ENCODE measurements around the gene CPT1C.
A peak's percentile ranks its signal among the peaks of the same experiment; 100 is the strongest.

The CPT1C gene

GRCh38 chr19:49684983-49685553 lies 5.8 kb upstream of the CPT1C start:
- TF ChIP-seq SUZ12 (IDR thresholded peaks at IDR 0.05; ENCODE audit: extremely low read depth, insufficient read depth, insufficient read length) (no peak), YY1 (IDR thresholded peaks at IDR 0.05; ENCODE audit: insufficient read depth, insufficient read length) (no peak), ZNF274 (IDR thresholded peaks at IDR 0.05; ENCODE audit: low read depth, low read length) (no peak)
- Histone ChIP-seq H3K9me3 (ENCODE audit: insufficient read depth, low read length) (no peaks in the 10 kb centered on the region), H3K27me3 (ENCODE audit: insufficient read depth, insufficient read length) (no peaks in the 10 kb centered on the region), H3K36me3 (ENCODE audit: insufficient read depth, insufficient read length, low read length) (peaks cover 89% of the 10 kb centered on the region), H3K4me1 (ENCODE audit: insufficient read depth, insufficient read length) (peaks cover 24% of the 10 kb centered on the region), H3K9ac (ENCODE audit: insufficient read length, low read depth) (peak overlapping the region; percentile 21), H3K4me3 (ENCODE audit: insufficient read length, low read depth) (no peak overlapping the region)
- DNase-seq (ENCODE audit: low read depth, low spot score), result no peak

DNA sequence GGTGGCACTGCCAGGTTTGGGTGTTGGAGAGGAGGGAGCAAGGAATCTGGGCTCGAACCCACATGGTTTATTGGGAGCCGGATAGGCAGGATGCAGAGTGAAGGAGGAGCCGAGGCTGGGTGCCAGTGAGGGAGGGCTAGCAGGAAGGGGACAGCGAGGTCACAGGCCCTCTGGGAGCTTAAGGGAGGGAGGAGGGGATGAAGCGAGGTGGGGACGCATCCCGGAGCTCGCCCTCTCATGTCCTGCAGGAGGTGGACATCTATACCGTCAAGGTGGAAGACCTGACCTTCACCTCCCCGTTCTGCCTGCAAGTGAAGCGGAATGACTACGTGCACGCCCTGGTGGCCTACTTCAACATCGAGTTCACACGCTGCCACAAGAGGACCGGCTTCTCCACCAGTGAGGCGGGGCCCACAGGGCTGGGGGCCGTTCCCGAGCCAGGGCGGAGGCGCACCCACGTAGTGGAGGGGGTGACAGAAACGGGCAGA lies 5.0 kb upstream of the CPT1C start:
- peaks cover 83% of the 10 kb centered on the region for H3K36me3 ChIP-seq (ENCODE audit: insufficient read depth, insufficient read length, low read length)
- no peaks in the 10 kb centered on the region for H3K27me3 ChIP-seq (ENCODE audit: insufficient read depth, insufficient read length)
- TF ChIP-seq YY1 (IDR thresholded peaks at IDR 0.05; ENCODE audit: insufficient read depth, insufficient read length), result no peak
- TF ChIP-seq SUZ12 (IDR thresholded peaks at IDR 0.05; ENCODE audit: extremely low read depth, insufficient read depth, insufficient read length), result no peak
- no peak for TF ChIP-seq ZNF274 (IDR thresholded peaks at IDR 0.05; ENCODE audit: low read depth, low read length)
- no peak for DNase-seq (ENCODE audit: low read depth, low spot score)
- H3K4me3 ChIP-seq (ENCODE audit: insufficient read length, low read depth), result no peak overlapping the region
- no peak overlapping the region for H3K9ac ChIP-seq (ENCODE audit: insufficient read length, low read depth)
- no peaks in the 10 kb centered on the region for H3K9me3 ChIP-seq (ENCODE audit: insufficient read depth, low read length)
- H3K4me1 ChIP-seq (ENCODE audit: insufficient read depth, insufficient read length), result peaks cover 27% of the 10 kb centered on the region

DNA sequence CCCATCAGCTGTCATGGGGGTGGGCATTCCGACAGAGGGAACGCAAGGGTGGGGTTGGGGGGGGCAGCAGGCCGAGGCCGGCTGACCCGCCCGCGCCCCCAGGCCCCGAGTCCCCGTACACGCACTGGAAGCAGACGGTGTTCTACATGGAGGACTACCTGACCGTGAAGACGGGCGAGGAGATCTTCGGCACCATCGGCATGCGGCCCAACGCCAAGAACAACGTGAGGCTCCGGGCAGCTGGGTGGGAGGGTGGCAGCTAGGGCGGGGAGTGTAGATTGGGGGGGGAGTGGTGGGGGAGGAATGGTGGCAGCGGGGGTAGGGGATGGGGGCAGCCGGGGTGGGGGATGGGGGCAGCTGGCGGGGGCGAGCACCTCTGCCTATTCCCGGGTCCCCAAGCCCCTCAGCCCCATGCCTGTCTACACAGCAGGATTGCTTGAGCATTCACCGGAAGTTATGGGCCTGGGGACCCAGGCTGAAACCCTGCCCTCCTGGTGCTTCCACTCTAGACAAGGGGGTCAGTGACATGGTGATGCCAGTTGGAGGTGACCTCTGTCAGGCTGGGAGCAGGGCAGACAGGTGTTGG lies 4.3 kb upstream of the CPT1C start:
- H3K4me3 ChIP-seq (ENCODE audit: insufficient read length, low read depth), result no peak overlapping the region
- H3K9me3 ChIP-seq (ENCODE audit: insufficient read depth, low read length), result no peaks in the 10 kb centered on the region
- no peak for DNase-seq (ENCODE audit: low read depth, low spot score)
- no peaks in the 10 kb centered on the region for H3K27me3 ChIP-seq (ENCODE audit: insufficient read depth, insufficient read length)
- peaks cover 27% of the 10 kb centered on the region for H3K4me1 ChIP-seq (ENCODE audit: insufficient read depth, insufficient read length)
- TF ChIP-seq SUZ12 (IDR thresholded peaks at IDR 0.05; ENCODE audit: extremely low read depth, insufficient read depth, insufficient read length), result no peak
- no peak overlapping the region for H3K9ac ChIP-seq (ENCODE audit: insufficient read length, low read depth)
- peaks cover 78% of the 10 kb centered on the region for H3K36me3 ChIP-seq (ENCODE audit: insufficient read depth, insufficient read length, low read length)

DNA sequence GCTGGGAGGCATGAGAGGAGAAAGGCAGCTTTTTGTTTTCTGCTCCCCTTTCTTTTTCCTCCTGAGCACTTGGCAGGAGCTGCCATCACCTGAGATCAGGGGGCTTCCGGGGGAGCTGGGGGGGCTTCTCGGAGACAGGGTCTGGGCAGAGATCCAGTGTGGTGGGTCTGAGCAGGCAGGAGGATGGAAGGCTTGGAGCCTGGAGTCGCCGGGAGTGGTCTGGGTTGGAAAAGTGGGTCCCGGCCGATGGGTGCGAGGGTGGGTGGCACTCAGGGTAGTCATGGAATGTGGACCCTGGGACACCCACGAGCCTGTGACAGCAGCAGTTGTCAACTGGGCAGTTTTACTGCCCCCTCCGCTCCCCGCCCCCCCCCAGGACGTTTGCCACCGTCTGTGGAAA lies 3.8 kb upstream of the CPT1C start:
- TF ChIP-seq ZNF274 (IDR thresholded peaks at IDR 0.05; ENCODE audit: low read depth, low read length) (no peak), YY1 (IDR thresholded peaks at IDR 0.05; ENCODE audit: insufficient read depth, insufficient read length) (no peak), SUZ12 (IDR thresholded peaks at IDR 0.05; ENCODE audit: extremely low read depth, insufficient read depth, insufficient read length) (no peak)
- Histone ChIP-seq H3K4me3 (ENCODE audit: insufficient read length, low read depth) (no peak overlapping the region), H3K36me3 (ENCODE audit: insufficient read depth, insufficient read length, low read length) (peaks cover 72% of the 10 kb centered on the region), H3K9ac (ENCODE audit: insufficient read length, low read depth) (no peak overlapping the region), H3K4me1 (ENCODE audit: insufficient read depth, insufficient read length) (peaks cover 27% of the 10 kb centered on the region), H3K27me3 (ENCODE audit: insufficient read depth, insufficient read length) (no peaks in the 10 kb centered on the region), H3K9me3 (ENCODE audit: insufficient read depth, low read length) (no peaks in the 10 kb centered on the region)
- no peak for DNase-seq (ENCODE audit: low read depth, low spot score)

DNA sequence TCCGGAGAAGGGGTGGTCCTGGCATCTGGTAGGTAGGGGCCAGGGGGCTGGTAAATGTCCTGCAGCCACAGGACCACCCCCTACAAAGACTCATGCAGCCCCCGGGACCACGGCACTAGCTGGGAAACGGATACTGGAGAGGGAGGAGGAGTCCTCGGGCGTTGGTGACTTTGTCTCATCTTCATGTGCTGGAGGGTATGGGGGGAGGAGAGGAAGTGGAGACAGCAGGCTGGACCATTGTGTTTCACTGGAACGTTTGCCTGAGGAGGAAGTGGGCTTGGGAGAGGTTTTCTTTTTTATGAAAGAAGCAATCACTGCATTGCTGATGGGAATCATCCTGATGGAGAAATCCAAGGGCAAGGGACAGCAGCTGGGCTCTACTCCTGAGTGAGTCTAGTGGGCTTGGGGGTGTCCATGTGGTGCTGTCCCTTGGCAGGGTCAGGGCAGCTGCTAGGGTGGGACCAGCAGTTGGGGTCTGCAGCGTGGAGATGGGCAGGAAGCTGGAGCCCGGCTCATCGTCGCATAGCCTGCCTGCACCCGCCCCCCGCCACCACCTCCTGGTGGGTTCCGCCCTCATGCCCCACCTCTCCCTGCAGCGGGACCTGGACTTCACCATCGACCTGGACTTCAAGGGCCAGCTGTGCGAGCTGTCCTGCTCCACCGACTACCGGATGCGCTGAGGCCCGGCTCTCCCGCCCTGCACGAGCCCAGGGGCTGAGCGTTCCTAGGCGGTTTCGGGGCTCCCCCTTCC lies 3.2 kb upstream of the CPT1C start:
- TF ChIP-seq SUZ12 (IDR thresholded peaks at IDR 0.05; ENCODE audit: extremely low read depth, insufficient read depth, insufficient read length) (no peak), ZNF274 (IDR thresholded peaks at IDR 0.05; ENCODE audit: low read depth, low read length) (no peak), YY1 (IDR thresholded peaks at IDR 0.05; ENCODE audit: insufficient read depth, insufficient read length) (no peak)
- peaks cover 27% of the 10 kb centered on the region for H3K4me1 ChIP-seq (ENCODE audit: insufficient read depth, insufficient read length)
- H3K4me3 ChIP-seq (ENCODE audit: insufficient read length, low read depth), result no peak overlapping the region
- peaks cover 66% of the 10 kb centered on the region for H3K36me3 ChIP-seq (ENCODE audit: insufficient read depth, insufficient read length, low read length)
- H3K27me3 ChIP-seq (ENCODE audit: insufficient read depth, insufficient read length), result no peaks in the 10 kb centered on the region
- H3K9ac ChIP-seq (ENCODE audit: insufficient read length, low read depth), result no peak overlapping the region
- no peak for DNase-seq (ENCODE audit: low read depth, low spot score)
- H3K9me3 ChIP-seq (ENCODE audit: insufficient read depth, low read length), result no peaks in the 10 kb centered on the region

DNA sequence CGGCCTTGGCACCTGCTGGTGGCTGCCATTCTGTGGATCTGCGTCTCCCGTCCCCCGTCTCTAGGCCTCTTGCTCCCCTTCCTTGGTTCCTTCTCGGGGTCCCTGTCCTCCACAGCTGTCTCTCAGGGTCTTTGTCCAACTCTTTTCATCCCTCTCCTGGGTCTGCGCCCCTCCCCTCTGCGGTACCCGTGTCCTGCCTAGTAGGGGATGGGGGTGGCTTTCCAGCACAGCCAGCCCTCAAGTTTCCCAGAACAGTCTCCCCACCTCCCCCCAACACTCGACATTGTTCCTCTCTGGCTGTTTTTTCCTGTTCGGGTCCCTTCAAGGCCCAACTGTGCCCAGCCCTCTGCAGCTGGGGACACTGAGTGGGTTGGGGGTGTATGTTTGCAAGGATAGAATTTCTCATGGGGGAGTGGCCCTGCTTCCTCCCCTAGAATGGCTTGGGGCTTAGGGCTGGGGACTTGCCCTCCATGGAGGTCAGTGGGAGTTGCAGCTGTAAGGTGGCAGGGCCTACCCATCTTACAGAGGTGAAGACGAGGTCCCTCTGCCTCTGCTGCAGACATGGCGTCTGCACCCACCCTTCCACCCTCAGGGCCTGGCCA lies 2.3 kb upstream of the CPT1C start:
- no peak for TF ChIP-seq YY1 (IDR thresholded peaks at IDR 0.05; ENCODE audit: insufficient read depth, insufficient read length)
- no peak for TF ChIP-seq SUZ12 (IDR thresholded peaks at IDR 0.05; ENCODE audit: extremely low read depth, insufficient read depth, insufficient read length)
- TF ChIP-seq ZNF274 (IDR thresholded peaks at IDR 0.05; ENCODE audit: low read depth, low read length), result no peak
- no peak for DNase-seq (ENCODE audit: low read depth, low spot score)
- H3K27me3 ChIP-seq (ENCODE audit: insufficient read depth, insufficient read length), result no peaks in the 10 kb centered on the region
- no peaks in the 10 kb centered on the region for H3K9me3 ChIP-seq (ENCODE audit: insufficient read depth, low read length)
- H3K9ac ChIP-seq (ENCODE audit: insufficient read length, low read depth), result peak overlapping the region; percentile 21
- peaks cover 27% of the 10 kb centered on the region for H3K4me1 ChIP-seq (ENCODE audit: insufficient read depth, insufficient read length)
- peak overlapping the region; percentile 8 for H3K4me3 ChIP-seq (ENCODE audit: insufficient read length, low read depth)
- H3K36me3 ChIP-seq (ENCODE audit: insufficient read depth, insufficient read length, low read length), result peaks cover 60% of the 10 kb centered on the region
